A549 (cell line): ENCODE results near the gene TUBA1B. TPM values are rescaled to one million over a fixed set of nuclear protein-coding genes. Genes with fewer than 3 reads are reported as not detected.
A peak's percentile ranks its signal among the peaks of the same experiment; 100 is the strongest.
"Not testable (repeated sequence)": the region's sequence is repeated elsewhere in the genome, so short reads cannot be mapped to it uniquely, and the experiment has no call there.

Experiments
- ATAC-seq, 2 experiments: fragments of 200-7000 bp in 1 of 2; fragments of >200 bp in 1 of 2; cut with Nextera tagmentation in 1 of 2; cut with Tn5 transposase in 1 of 2; 3 replicates each; pipeline versions ENCODE4 v1.8.0 to v1.9.1; 2018 to 2020; ENCODE audit warnings: mild to moderate bottlenecking in 1 of 2, moderate library complexity in 1 of 2
- CTCF ChIA-PET: fragments of 300-600 bp; sonication (Branson Sonifier 250); formaldehyde crosslinking; extraction: SDS; loops from one replicate; lab custom pipeline; 2021; ENCODE audit warnings: antibody characterized with exemption, inconsistent platforms; lab: Yijun Ruan, JAX
- POLR2A ChIA-PET: fragments of 350-600 bp; formaldehyde crosslinking; extraction: SDS; loops from one replicate; lab custom pipeline; 2021; ENCODE audit warnings: antibody characterized with exemption, inconsistent platforms; lab: Yijun Ruan, JAX
- DNase-seq, 2 experiments: peaks; one replicate each; pipeline versions ENCODE4 v3.0.0 to v3.0.0-alpha.2; 2011 to 2016; ENCODE audit warnings: low read depth in 1 of 2, low spot score in 1 of 2
- FAIRE-seq: peaks from 2 replicates; lab custom pipeline; 2011; peaks lifted over from hg19 to GRCh38; lab: Jason Lieb, UNC
- H3K27ac ChIP-seq, 2 experiments: fragments of >200 bp; sonication (Bioruptor Twin); formaldehyde crosslinking; 3 replicates each; pipeline ENCODE4 v1.5.1; 2016 to 2017
- H3K4me1 ChIP-seq: fragments of >200 bp; sonication (Bioruptor Twin); formaldehyde crosslinking; 3 replicates; pipeline ENCODE4 v1.6.1; 2016
- H3K4me2 ChIP-seq: fragments of >200 bp; sonication (Bioruptor Twin); formaldehyde crosslinking; 3 replicates; pipeline ENCODE4 v1.6.1; 2016
- H3K4me3 ChIP-seq: fragments of >200 bp; sonication (Bioruptor Twin); formaldehyde crosslinking; 3 replicates; pipeline ENCODE4 v1.5.1; 2016
- H3K9me3 ChIP-seq: fragments of >200 bp; sonication (Bioruptor Twin); formaldehyde crosslinking; 3 replicates; pipeline ENCODE4 v1.6.1; 2016
- ATOH8 ChIP-seq: fragments of 250-450 bp; sonication (Bioruptor Pico); IDR thresholded peaks from 2 replicates; pipeline ENCODE4 v1.5.0; 2020; ENCODE audit warnings: low read depth, mild to moderate bottlenecking, moderate library complexity
- CHD4 ChIP-seq: fragments of 200-600 bp; sonication (generic); IDR thresholded peaks from 2 replicates; pipeline ENCODE4 v1.6.1; 2016; ENCODE audit warnings: antibody characterized with exemption, mild to moderate bottlenecking, borderline replicate concordance
- ELK1 ChIP-seq: fragments of 150-350 bp; IDR thresholded peaks from 2 replicates; pipeline ENCODE4 v1.6.1; 2014; ENCODE audit warnings: low read depth, mild to moderate bottlenecking, low read length
- FOSB ChIP-seq: fragments of 250-450 bp; sonication (Bioruptor Pico); IDR thresholded peaks from 2 replicates; pipeline ENCODE4 v1.5.0; 2020; ENCODE audit warnings: mild to moderate bottlenecking, moderate library complexity
- FOSL2 ChIP-seq, 2 experiments: fragments of 450-650 bp in 1 of 2; fragments of >200 bp in 1 of 2; sonication (Bioruptor Twin) in 1 of 2; formaldehyde crosslinking; IDR thresholded peaks; 2 replicates each; pipeline versions ENCODE4 v1.5.0 to v1.6.1; 2016 to 2020; ENCODE audit warnings: mild to moderate bottlenecking in 1 of 2, moderate library complexity in 1 of 2
- HEYL ChIP-seq: fragments of 250-450 bp; sonication (Bioruptor Pico); IDR thresholded peaks from 2 replicates; pipeline ENCODE4 v1.8.0; 2021; ENCODE audit warnings: mild to moderate bottlenecking, moderate library complexity
- HOXA7 ChIP-seq: fragments of 250-450 bp; sonication (Bioruptor Pico); IDR thresholded peaks from 2 replicates; pipeline ENCODE4 v1.5.0; 2020; ENCODE audit warnings: mild to moderate bottlenecking, moderate library complexity
- HOXB13 ChIP-seq: fragments of 250-450 bp; sonication (Bioruptor Pico); IDR thresholded peaks from 2 replicates; pipeline ENCODE4 v1.5.0; 2020; ENCODE audit warnings: low read depth, mild to moderate bottlenecking, moderate library complexity
- MAZ ChIP-seq: fragments of 150-350 bp; IDR thresholded peaks from 2 replicates; pipeline ENCODE4 v1.6.1; 2014; ENCODE audit warnings: antibody characterized with exemption, low read depth, low read length, borderline replicate concordance
- NFE2L2 ChIP-seq: fragments of 150-350 bp; conservative IDR thresholded peaks from 2 replicates; pipeline ENCODE4 v1.6.1; 2014; ENCODE audit warnings: low read length
- RAD21 ChIP-seq, 2 experiments: fragments of >200 bp in 1 of 2; sonication (Bioruptor Twin) in 1 of 2; formaldehyde crosslinking in 1 of 2; IDR thresholded peaks in 1 of 2; conservative IDR thresholded peaks in 1 of 2; 2 replicates in 1 of 2; 3 replicates in 1 of 2; pipeline ENCODE4 v1.6.1; 2012 to 2018; ENCODE audit warnings: inconsistent platforms in 1 of 2
- RARB ChIP-seq: fragments of 250-450 bp; sonication (Bioruptor Pico); IDR thresholded peaks from 2 replicates; pipeline ENCODE4 v1.8.0; 2021; ENCODE audit warnings: mild to moderate bottlenecking, moderate library complexity
- WGBS: methylation state at CpG from one replicate; pipeline ENCODE4 v1.1.6; 2017; ENCODE audit errors: missing lambda C conversion rate; 5-methylcytosine and 5-hydroxymethylcytosine counted together
- polyA plus RNA-seq, 4 experiments: library from polyadenylated mRNA; depleted of rRNA in 3 of 4; stranded (reverse); fragments of >200 nt; fragmentation: RNase III in 1 of 4; extraction: RNeasy Plus Mini Kit Qiagen cat#74134 plus additional on column Dnase treatment in 1 of 4; gene quantifications; 2 replicates in 3 of 4; 3 replicates in 1 of 4; pipeline ENCODE4 v1.2.3, GENCODE V29; 2011 to 2017
- TF ChIP-seq, protein P1 (sequence below): fragments of 450-650 bp; IDR thresholded peaks from 2 replicates; pipeline ENCODE4 v1.6.1; 2014; ENCODE audit warnings: antibody characterized with exemption
- TF ChIP-seq, protein P2 (sequence below): fragments of >200 bp; sonication (Bioruptor Twin); formaldehyde crosslinking; IDR thresholded peaks from 2 replicates; pipeline ENCODE4 v1.6.1; 2016
- TF ChIP-seq, protein P3 (sequence below): IDR thresholded peaks from 2 replicates; pipeline ENCODE4 v1.6.1; 2012; ENCODE audit warnings: low read depth, borderline replicate concordance

TUBA1B gene
- polyA plus RNA-seq, 2 of the 4 experiments (the other 2 are of a cell fraction), result 2,590 to 2,708 TPM

DNA sequence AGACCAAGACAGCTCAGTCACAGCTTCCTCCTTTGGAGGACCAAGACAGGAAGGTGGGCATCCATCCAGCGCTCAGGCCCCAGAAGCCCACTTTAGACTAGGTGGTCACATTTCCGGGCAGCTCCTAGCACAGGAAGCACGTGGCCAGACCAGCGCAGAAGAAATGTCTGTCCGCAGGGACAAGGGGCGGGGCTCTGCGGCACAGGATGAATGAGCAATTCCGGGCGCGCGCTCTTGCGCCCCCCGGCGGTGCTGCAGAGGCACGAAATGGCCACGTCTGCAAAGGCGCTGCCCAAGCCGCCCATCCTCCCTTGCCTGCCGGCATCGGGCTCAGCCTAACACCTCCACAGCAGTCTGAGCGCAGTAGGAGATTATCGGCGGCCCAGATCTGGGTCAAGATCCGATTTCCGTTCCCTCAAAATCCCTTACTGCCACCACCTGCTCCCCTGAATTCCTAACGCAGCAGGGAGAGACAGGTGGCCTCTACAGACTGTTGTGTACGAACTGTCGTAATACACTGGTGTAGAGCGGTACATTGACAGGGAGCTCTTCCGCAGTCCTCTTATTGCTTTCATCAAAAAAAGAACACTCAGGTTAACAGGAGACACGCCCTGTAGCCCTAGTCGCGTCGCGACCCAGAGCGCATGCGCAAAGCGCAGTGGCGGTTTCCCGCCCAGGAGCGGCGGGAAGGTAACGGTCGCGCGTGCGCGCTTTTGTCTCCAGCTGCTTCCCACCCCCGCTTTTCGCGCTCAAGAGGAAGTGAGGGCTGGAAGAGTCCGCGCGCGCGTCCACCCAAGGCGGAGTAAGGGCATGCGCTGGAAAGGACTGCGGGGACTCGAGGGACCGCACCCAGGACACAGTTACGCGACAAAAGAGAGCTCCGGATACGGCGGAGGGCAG, 794 bp downstream of the TUBA1B start (continued):
- TF ChIP-seq ELK1 (no peak), FOSB (CRISPR knock-in tag) (peak; percentile 94), FOSL2 (IDR thresholded peaks at IDR 0.05) (no peak), FOSL2 (CRISPR knock-in tag; IDR thresholded peaks at IDR 0.05) (peak; percentile 43; the same call in 1 of the 2 replicates), ATOH8 (peak; percentile 71; the same call in 1 of the 2 replicates)
- TF ChIP-seq, protein P1, sequence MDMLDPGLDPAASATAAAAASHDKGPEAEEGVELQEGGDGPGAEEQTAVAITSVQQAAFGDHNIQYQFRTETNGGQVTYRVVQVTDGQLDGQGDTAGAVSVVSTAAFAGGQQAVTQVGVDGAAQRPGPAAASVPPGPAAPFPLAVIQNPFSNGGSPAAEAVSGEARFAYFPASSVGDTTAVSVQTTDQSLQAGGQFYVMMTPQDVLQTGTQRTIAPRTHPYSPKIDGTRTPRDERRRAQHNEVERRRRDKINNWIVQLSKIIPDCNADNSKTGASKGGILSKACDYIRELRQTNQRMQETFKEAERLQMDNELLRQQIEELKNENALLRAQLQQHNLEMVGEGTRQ, result peak; percentile 77

DNA sequence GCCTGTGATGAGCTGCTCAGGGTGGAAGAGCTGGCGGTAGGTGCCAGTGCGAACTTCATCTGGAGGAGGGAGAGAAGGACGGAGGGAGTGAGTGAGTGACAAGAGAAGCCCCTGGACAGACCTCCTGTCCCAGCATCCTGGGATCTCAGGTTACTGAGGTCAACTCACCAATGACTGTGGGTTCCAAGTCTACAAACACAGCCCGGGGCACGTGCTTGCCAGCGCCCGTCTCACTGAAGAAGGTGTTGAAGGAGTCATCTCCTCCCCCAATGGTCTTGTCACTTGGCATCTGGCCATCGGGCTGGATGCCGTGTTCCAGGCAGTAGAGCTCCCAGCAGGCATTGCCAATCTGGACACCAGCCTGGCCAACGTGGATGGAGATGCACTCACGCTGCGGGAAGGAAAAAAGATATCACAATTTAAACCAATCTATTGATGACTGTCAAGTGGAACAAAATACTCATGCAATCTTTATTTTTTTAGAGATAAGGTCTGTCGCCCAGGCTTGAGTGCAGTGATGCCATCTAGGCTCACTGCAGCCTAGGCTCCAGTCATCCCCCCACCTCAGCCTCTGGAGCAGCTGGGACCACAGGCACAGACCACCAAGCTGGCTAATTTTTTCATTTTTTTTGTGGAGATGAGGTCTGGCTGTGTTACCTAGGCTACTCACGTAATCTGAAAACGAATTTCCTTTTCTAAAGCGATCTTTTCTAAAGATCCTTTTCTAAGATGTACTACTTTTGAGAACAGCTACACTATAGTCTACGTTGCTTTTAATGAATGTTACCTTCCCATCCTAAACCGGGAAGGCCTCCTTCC, 1.7 kb downstream of the TUBA1B start:
- POLR2A ChIA-PET, result interaction anchor here (1.1 to 3.4 kb wide), 15 partner anchors 8 to 264 kb away, joined by 3 to 66 read pairs (median 11); partner anchors contain the start of genes LMBR1L, RND1, TROAP and TUBA1A
- CTCF ChIA-PET, result interaction anchor here (0.6 to 6.6 kb wide), 41 partner anchors 7 to 1234 kb away, joined by 3 to 115 read pairs (median 4); partner anchors contain the start of genes DHH, LMBR1L, RHEBL1 and TUBA1C
- H3K9me3 ChIP-seq, result no peaks in the 10 kb centered on the region
- WGBS, result 41% methylated on average over 18 of the region's 18 CpGs
- peaks cover 27% of the 10 kb centered on the region for H3K4me1 ChIP-seq
- ATAC-seq, result no peak
- H3K27ac ChIP-seq, result peak overlapping the region; percentile 99
- peak overlapping the region; percentile 93 for H3K4me3 ChIP-seq
- H3K4me2 ChIP-seq, result peak overlapping the region; percentile 96
- TF ChIP-seq CHD4 (no peak), HOXA7 (CRISPR knock-in tag) (0 out of 2 replicates have a peak, but pooled peaks have one; percentile 63), FOSB (CRISPR knock-in tag) (0 out of 2 replicates have a peak, but pooled peaks have one; percentile 68)
- TF ChIP-seq, all 56 proteins: peak for 2
- FAIRE-seq (no peak), DNase-seq (no peak)

- not testable (repeated sequence) for FAIRE-seq, H3K4me2 ChIP-seq
Measured at GRCh38 chr12:49127971-49128370, 3.2 kb downstream of the TUBA1B start.

GRCh38 chr12:49126852-49127763, 4.1 kb downstream of the TUBA1B start:
- 90% methylated on average over 4 of the region's 4 CpGs for WGBS
- peaks cover 18% of the 10 kb centered on the region for H3K4me1 ChIP-seq
- ATAC-seq (no peak), FAIRE-seq (no peak), DNase-seq (peak in 1 of 2 experiments; percentile 42)
- H3K4me3 ChIP-seq, result no peak overlapping the region
- H3K27ac ChIP-seq, result no peak overlapping the region
- no peaks in the 10 kb centered on the region for H3K9me3 ChIP-seq
- ChIA-PET CTCF (interaction anchor here (0.6 to 6.6 kb wide), 5 partner anchors 14 to 1037 kb away, joined by 3 to 87 read pairs (median 15); no protein-coding TSS in a partner anchor), POLR2A (no interaction called here)
- no peak overlapping the region for H3K4me2 ChIP-seq
- TF ChIP-seq, protein P2, sequence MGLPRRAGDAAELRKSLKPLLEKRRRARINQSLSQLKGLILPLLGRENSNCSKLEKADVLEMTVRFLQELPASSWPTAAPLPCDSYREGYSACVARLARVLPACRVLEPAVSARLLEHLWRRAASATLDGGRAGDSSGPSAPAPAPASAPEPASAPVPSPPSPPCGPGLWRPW, result no peak
- TF ChIP-seq NFE2L2, result 0 out of 2 replicates have a peak, but pooled peaks have one; percentile 6
- no peak for TF ChIP-seq RAD21 (conservative IDR thresholded peaks at IDR 0.05 in 1 of 2, IDR thresholded peaks at IDR 0.05 in 1 of 2)
- TF ChIP-seq, protein P1, result no peak
- peak; percentile 96 for TF ChIP-seq RARB (CRISPR knock-in tag)
- TF ChIP-seq MAZ, result no peak
- no peak for TF ChIP-seq HEYL (CRISPR knock-in tag)
- peak; percentile 96 for TF ChIP-seq FOSB (CRISPR knock-in tag)
- no peak for TF ChIP-seq HOXB13 (CRISPR knock-in tag)
- TF ChIP-seq, protein P3, sequence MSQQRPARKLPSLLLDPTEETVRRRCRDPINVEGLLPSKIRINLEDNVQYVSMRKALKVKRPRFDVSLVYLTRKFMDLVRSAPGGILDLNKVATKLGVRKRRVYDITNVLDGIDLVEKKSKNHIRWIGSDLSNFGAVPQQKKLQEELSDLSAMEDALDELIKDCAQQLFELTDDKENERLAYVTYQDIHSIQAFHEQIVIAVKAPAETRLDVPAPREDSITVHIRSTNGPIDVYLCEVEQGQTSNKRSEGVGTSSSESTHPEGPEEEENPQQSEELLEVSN, result no peak

More at GRCh38 chr12:49127971-49128370, 3.2 kb downstream of the TUBA1B start:
- H3K4me1 ChIP-seq, result peaks cover 26% of the 10 kb centered on the region
- ATAC-seq, DNase-seq, POLR2A ChIA-PET, H3K27ac ChIP-seq, H3K9me3 ChIP-seq, H3K4me3 ChIP-seq: not testable (repeated sequence)
- WGBS, result 91% methylated on average over 5 of the region's 8 CpGs
- CTCF ChIA-PET, result interaction anchor here (0.6 to 6.6 kb wide), 5 partner anchors 15 to 1036 kb away, joined by 3 to 87 read pairs (median 15); no protein-coding TSS in a partner anchor
